SK-N-SH (cell line): Measurements from ENCODE around the gene PPP1R10. TPM values are rescaled to one million over a fixed set of nuclear protein-coding genes. Genes with fewer than 3 reads are reported as not detected.

ENCODE experiments used
- CTCF ChIA-PET: fragments of 300-600, 350-600 bp; formaldehyde crosslinking; extraction: SDS; loops from one replicate; lab custom pipeline; 2021; lab: Yijun Ruan, JAX
- POLR2A ChIA-PET: fragments of 350-600 bp; sonication (Branson Sonifier 250); formaldehyde crosslinking; extraction: SDS; loops from one replicate; lab custom pipeline; 2020; ENCODE audit warnings: antibody characterized with exemption, inconsistent platforms; lab: Yijun Ruan, JAX
- DNase-seq: peaks from one replicate; pipeline ENCODE4 v3.0.0; 2012
- H2AFZ ChIP-seq: fragments of 200-600 bp; sonication (generic); 2 replicates; pipeline ENCODE4 v1.8.1; 2016; ENCODE audit warnings: antibody characterized with exemption, mild to moderate bottlenecking, low read depth
- H3F3A ChIP-seq: fragments of 200-600 bp; sonication (generic); replicated peaks from 2 replicates; pipeline ENCODE3; 2016; ENCODE audit warnings: antibody characterized with exemption, mild to moderate bottlenecking; ENCODE audit not compliant: insufficient read depth
- H3K27ac ChIP-seq, 2 experiments: fragments of 200-500 bp in 1 of 2; fragments of 200-600 bp in 1 of 2; sonication (Bioruptor generic) in 1 of 2; sonication (generic), shearing (Covaris generic) in 1 of 2; 2 replicates each; pipeline versions ENCODE4 v1.5.1 to v1.6.1; 2014 to 2016; ENCODE audit warnings: low read depth in 2 of 2, inconsistent platforms in 1 of 2, low read length in 1 of 2, mild to moderate bottlenecking in 1 of 2, mixed read lengths in 1 of 2
- H3K27me3 ChIP-seq: fragments of 200-600 bp; sonication (generic), shearing (Covaris generic); 2 replicates; pipeline ENCODE4 v1.6.1; 2016; ENCODE audit warnings: mixed run types; ENCODE audit not compliant: insufficient read depth
- H3K36me3 ChIP-seq, 2 experiments: fragments of 200-500 bp in 1 of 2; fragments of 200-600 bp in 1 of 2; sonication (Bioruptor generic) in 1 of 2; sonication (generic) in 1 of 2; replicated peaks in 1 of 2; 2 replicates each; pipeline versions ENCODE3 to v1.5.1; 2014 to 2016; ENCODE audit warnings: low read length in 1 of 2, mild to moderate bottlenecking in 1 of 2; ENCODE audit not compliant: insufficient read depth in 2 of 2, control insufficient read depth in 1 of 2
- H3K4me1 ChIP-seq, 2 experiments: fragments of 200-500 bp in 1 of 2; fragments of 200-600 bp in 1 of 2; sonication (Bioruptor generic) in 1 of 2; sonication (generic), shearing (Covaris generic) in 1 of 2; 2 replicates each; pipeline versions ENCODE4 v1.5.1 to v1.6.1; 2014 to 2016; ENCODE audit warnings: low read depth in 1 of 2, low read length in 1 of 2, mixed run types in 1 of 2; ENCODE audit not compliant: insufficient read depth in 2 of 2, control insufficient read depth in 1 of 2
- H3K4me2 ChIP-seq: fragments of 200-600 bp; sonication (generic), shearing (Covaris generic); 2 replicates; pipeline ENCODE4 v1.6.1; 2017; ENCODE audit warnings: mixed run types
- H3K4me3 ChIP-seq, 2 experiments: fragments of 200-500 bp in 1 of 2; fragments of 200-600 bp in 1 of 2; sonication (Bioruptor generic) in 1 of 2; sonication (generic), shearing (Covaris generic) in 1 of 2; 2 replicates each; pipeline versions ENCODE4 v1.5.1 to v1.8.1; 2014 to 2016; ENCODE audit warnings: low read depth in 2 of 2, inconsistent platforms in 1 of 2, low read length in 1 of 2, mild to moderate bottlenecking in 1 of 2, mixed read lengths in 1 of 2, moderate library complexity in 1 of 2
- H3K79me2 ChIP-seq: fragments of 200-600 bp; sonication (generic); 2 replicates; pipeline ENCODE4 v1.8.1; 2017; ENCODE audit warnings: mild to moderate bottlenecking; ENCODE audit not compliant: insufficient read depth
- H3K9ac ChIP-seq: fragments of 200-600 bp; sonication (generic); 2 replicates; pipeline ENCODE4 v1.6.1; 2017; ENCODE audit warnings: mixed run types
- H3K9me2 ChIP-seq: fragments of 200-600 bp; sonication (generic); 2 replicates; pipeline ENCODE4 v1.6.1; 2017; ENCODE audit warnings: mixed run types
- H3K9me3 ChIP-seq: fragments of 200-600 bp; sonication (generic); 2 replicates; pipeline ENCODE4 v1.6.1; 2017; ENCODE audit warnings: mixed run types, mild to moderate bottlenecking, moderate library complexity
- H4K20me1 ChIP-seq: fragments of 200-600 bp; sonication (generic); 2 replicates; pipeline ENCODE4 v1.6.1; 2017; ENCODE audit warnings: mild to moderate bottlenecking, mixed run types; ENCODE audit not compliant: insufficient read depth
- EZH2phosphoT487 ChIP-seq: fragments of 200-600 bp; sonication (generic); IDR thresholded peaks from 2 replicates; pipeline ENCODE4 v1.6.1; 2017; ENCODE audit warnings: low read depth, mixed run types, mild to moderate bottlenecking, antibody characterized with exemption, moderate library complexity, borderline replicate concordance
- FOSL2 ChIP-seq: IDR thresholded peaks from 2 replicates; pipeline ENCODE4 v1.4.0; 2012; ENCODE audit warnings: low read depth, mild to moderate bottlenecking, moderate library complexity, borderline replicate concordance
- FOXJ3 ChIP-seq: sonication (generic); formaldehyde crosslinking; IDR thresholded peaks from 2 replicates; pipeline ENCODE4 v1.5.1; 2020; ENCODE audit warnings: mild to moderate bottlenecking, missing genetic modification reagents
- FOXM1 ChIP-seq: IDR thresholded peaks from 2 replicates; pipeline ENCODE4 v1.4.0; 2012; ENCODE audit warnings: low read depth, mild to moderate bottlenecking
- GABPA ChIP-seq: IDR thresholded peaks from 2 replicates; pipeline ENCODE4 v1.4.0; 2012; ENCODE audit warnings: low read depth, mild to moderate bottlenecking
- JUND ChIP-seq: IDR thresholded peaks from 2 replicates; pipeline ENCODE4 v1.4.0; 2012
- MEF2A ChIP-seq: IDR thresholded peaks from 2 replicates; pipeline ENCODE4 v1.4.0; 2012; ENCODE audit warnings: low read depth, borderline replicate concordance
- NFIC ChIP-seq: IDR thresholded peaks from 2 replicates; pipeline ENCODE4 v1.4.0; 2012; ENCODE audit warnings: borderline replicate concordance
- NRF1 ChIP-seq: IDR thresholded peaks from 2 replicates; pipeline ENCODE4 v1.6.1; 2012; ENCODE audit warnings: low read depth, mild to moderate bottlenecking, low read length
- POLR2AphosphoS5 ChIP-seq: IDR thresholded peaks from 2 replicates; pipeline ENCODE4 v1.6.1; 2012; ENCODE audit warnings: low read depth, low read length
- RAD21 ChIP-seq: IDR thresholded peaks from 2 replicates; pipeline ENCODE4 v1.6.1; 2012; ENCODE audit warnings: mild to moderate bottlenecking, low read length
- RCOR1 ChIP-seq: fragments of 150-350 bp; IDR thresholded peaks from 2 replicates; pipeline ENCODE4 v1.6.1; 2017; ENCODE audit warnings: antibody characterized with exemption, low read length
- TAF1 ChIP-seq: IDR thresholded peaks from 2 replicates; pipeline ENCODE4 v1.6.1; 2012; ENCODE audit warnings: low read depth, mild to moderate bottlenecking, low read length, moderate library complexity, borderline replicate concordance
- TCF12 ChIP-seq: IDR thresholded peaks from 2 replicates; pipeline ENCODE4 v1.4.0; 2012
- YY1 ChIP-seq: IDR thresholded peaks from 2 replicates; pipeline ENCODE4 v1.4.0; 2012; ENCODE audit warnings: low read depth, mild to moderate bottlenecking
- WGBS: methylation state at CpG from one replicate; pipeline ENCODE4 v1.1.6; 2017; ENCODE audit warnings: low lambda C conversion rate; 5-methylcytosine and 5-hydroxymethylcytosine counted together
- polyA plus RNA-seq, 3 experiments: library from polyadenylated mRNA; depleted of rRNA; stranded (reverse); fragments of >200 nt; gene quantifications; 2 replicates each; pipeline ENCODE4 v1.2.3, GENCODE V29; 2012
- TF ChIP-seq, protein P1 (sequence below): fragments of 200-600 bp; sonication (generic); IDR thresholded peaks from 2 replicates; pipeline ENCODE4 v1.6.1; 2017; ENCODE audit warnings: antibody characterized with exemption, mild to moderate bottlenecking, moderate library complexity
- TF ChIP-seq, protein P2 (sequence below): IDR thresholded peaks from 2 replicates; pipeline ENCODE4 v1.6.1; 2012; ENCODE audit warnings: mild to moderate bottlenecking, low read depth, low read length, moderate library complexity
- TF ChIP-seq, protein P3 (sequence below): IDR thresholded peaks from 2 replicates; pipeline ENCODE4; 2012
- TF ChIP-seq, protein P4 (sequence below): fragments of 150-350 bp; IDR thresholded peaks from 2 replicates; pipeline ENCODE4 v1.6.1; 2016; ENCODE audit warnings: mild to moderate bottlenecking, low read depth, low read length
- TF ChIP-seq, protein P5 (sequence below): IDR thresholded peaks from 2 replicates; pipeline ENCODE4 v1.4.0; 2012; ENCODE audit warnings: low read depth

PPP1R10 gene
- polyA plus RNA-seq, 1 of the 3 experiments (the other 2 are of a cell fraction) = 16.8 TPM

DNA sequence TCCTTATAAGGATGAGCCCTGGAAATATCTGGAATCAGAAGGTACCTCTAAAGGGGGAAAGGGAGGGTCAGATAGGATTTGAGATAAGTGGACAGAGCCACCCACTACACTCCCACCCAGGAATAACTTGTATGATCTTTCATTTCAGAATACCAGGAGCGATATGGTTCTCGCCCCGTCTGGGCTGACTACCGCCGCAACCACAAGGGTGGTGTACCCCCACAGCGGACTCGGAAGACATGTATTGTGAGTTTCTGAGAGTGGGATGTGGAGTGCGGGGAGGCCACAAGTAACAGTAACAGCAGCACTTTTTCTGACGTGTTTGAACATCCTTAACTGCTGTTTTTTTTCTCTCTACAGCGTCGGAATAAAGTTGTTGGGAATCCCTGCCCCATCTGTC lies 2.5 kb upstream of the PPP1R10 start:
- Histone ChIP-seq H3K4me1 (peaks cover 4 to 9% of the 10 kb centered on the region in 2 experiments), H3K27ac (no peak overlapping the region), H4K20me1 (no peaks in the 10 kb centered on the region), H3K9me2 (no peaks in the 10 kb centered on the region), H3K36me3 (peaks cover 38 to 54% of the 10 kb centered on the region in 2 experiments), H3K9ac (no peak overlapping the region; the same call in 1 of the 2 replicates), H3K27me3 (no peaks in the 10 kb centered on the region), H3K9me3 (no peaks in the 10 kb centered on the region), H3F3A (peaks cover 29% of the 10 kb centered on the region), H3K79me2 (peaks cover 56% of the 10 kb centered on the region), H3K4me2 (no peak overlapping the region), H2AFZ (no peak overlapping the region), H3K4me3 (no peak overlapping the region)
- ChIA-PET CTCF (interaction anchor here (1.3 to 2.6 kb wide), 2 partner anchors 59 to 102 kb away, joined by 3 to 8 read pairs; no protein-coding TSS in a partner anchor), POLR2A (no interaction called here)
- TF ChIP-seq RCOR1 = no peak
- TF ChIP-seq GABPA = no peak
- TF ChIP-seq TCF12 = no peak
- TF ChIP-seq, protein P1, sequence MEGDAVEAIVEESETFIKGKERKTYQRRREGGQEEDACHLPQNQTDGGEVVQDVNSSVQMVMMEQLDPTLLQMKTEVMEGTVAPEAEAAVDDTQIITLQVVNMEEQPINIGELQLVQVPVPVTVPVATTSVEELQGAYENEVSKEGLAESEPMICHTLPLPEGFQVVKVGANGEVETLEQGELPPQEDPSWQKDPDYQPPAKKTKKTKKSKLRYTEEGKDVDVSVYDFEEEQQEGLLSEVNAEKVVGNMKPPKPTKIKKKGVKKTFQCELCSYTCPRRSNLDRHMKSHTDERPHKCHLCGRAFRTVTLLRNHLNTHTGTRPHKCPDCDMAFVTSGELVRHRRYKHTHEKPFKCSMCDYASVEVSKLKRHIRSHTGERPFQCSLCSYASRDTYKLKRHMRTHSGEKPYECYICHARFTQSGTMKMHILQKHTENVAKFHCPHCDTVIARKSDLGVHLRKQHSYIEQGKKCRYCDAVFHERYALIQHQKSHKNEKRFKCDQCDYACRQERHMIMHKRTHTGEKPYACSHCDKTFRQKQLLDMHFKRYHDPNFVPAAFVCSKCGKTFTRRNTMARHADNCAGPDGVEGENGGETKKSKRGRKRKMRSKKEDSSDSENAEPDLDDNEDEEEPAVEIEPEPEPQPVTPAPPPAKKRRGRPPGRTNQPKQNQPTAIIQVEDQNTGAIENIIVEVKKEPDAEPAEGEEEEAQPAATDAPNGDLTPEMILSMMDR = no peak
- TF ChIP-seq, protein P2, sequence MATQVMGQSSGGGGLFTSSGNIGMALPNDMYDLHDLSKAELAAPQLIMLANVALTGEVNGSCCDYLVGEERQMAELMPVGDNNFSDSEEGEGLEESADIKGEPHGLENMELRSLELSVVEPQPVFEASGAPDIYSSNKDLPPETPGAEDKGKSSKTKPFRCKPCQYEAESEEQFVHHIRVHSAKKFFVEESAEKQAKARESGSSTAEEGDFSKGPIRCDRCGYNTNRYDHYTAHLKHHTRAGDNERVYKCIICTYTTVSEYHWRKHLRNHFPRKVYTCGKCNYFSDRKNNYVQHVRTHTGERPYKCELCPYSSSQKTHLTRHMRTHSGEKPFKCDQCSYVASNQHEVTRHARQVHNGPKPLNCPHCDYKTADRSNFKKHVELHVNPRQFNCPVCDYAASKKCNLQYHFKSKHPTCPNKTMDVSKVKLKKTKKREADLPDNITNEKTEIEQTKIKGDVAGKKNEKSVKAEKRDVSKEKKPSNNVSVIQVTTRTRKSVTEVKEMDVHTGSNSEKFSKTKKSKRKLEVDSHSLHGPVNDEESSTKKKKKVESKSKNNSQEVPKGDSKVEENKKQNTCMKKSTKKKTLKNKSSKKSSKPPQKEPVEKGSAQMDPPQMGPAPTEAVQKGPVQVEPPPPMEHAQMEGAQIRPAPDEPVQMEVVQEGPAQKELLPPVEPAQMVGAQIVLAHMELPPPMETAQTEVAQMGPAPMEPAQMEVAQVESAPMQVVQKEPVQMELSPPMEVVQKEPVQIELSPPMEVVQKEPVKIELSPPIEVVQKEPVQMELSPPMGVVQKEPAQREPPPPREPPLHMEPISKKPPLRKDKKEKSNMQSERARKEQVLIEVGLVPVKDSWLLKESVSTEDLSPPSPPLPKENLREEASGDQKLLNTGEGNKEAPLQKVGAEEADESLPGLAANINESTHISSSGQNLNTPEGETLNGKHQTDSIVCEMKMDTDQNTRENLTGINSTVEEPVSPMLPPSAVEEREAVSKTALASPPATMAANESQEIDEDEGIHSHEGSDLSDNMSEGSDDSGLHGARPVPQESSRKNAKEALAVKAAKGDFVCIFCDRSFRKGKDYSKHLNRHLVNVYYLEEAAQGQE = no peak
- TF ChIP-seq EZH2phosphoT487 = no peak
- TF ChIP-seq, protein P3, sequence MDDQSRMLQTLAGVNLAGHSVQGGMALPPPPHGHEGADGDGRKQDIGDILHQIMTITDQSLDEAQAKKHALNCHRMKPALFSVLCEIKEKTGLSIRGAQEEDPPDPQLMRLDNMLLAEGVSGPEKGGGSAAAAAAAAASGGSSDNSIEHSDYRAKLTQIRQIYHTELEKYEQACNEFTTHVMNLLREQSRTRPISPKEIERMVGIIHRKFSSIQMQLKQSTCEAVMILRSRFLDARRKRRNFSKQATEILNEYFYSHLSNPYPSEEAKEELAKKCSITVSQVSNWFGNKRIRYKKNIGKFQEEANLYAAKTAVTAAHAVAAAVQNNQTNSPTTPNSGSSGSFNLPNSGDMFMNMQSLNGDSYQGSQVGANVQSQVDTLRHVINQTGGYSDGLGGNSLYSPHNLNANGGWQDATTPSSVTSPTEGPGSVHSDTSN = no peak
- TF ChIP-seq TAF1 = no peak
- TF ChIP-seq, protein P4, sequence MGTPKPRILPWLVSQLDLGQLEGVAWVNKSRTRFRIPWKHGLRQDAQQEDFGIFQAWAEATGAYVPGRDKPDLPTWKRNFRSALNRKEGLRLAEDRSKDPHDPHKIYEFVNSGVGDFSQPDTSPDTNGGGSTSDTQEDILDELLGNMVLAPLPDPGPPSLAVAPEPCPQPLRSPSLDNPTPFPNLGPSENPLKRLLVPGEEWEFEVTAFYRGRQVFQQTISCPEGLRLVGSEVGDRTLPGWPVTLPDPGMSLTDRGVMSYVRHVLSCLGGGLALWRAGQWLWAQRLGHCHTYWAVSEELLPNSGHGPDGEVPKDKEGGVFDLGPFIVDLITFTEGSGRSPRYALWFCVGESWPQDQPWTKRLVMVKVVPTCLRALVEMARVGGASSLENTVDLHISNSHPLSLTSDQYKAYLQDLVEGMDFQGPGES = no peak
- no peak for TF ChIP-seq YY1
- no peak for TF ChIP-seq NRF1
- TF ChIP-seq, protein P5, sequence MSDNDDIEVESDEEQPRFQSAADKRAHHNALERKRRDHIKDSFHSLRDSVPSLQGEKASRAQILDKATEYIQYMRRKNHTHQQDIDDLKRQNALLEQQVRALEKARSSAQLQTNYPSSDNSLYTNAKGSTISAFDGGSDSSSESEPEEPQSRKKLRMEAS = no peak
- TF ChIP-seq MEF2A = no peak
- no peak for TF ChIP-seq JUND
- no peak for TF ChIP-seq NFIC
- TF ChIP-seq FOSL2 = no peak
- TF ChIP-seq RAD21 = no peak
- TF ChIP-seq FOXM1 = no peak
- TF ChIP-seq FOXJ3 (CRISPR knock-in tag) = no peak
- no peak for TF ChIP-seq POLR2AphosphoS5
- 98% methylated on average over 11 of the region's 11 CpGs for WGBS
- DNase-seq = no peak
